ENCODE results near the gene HTRA3. TPM values are rescaled to one million over a fixed set of nuclear protein-coding genes. Genes with fewer than 3 reads are reported as not detected.

The HTRA3 gene
- total RNA-seq, 1 donor from 2014 or later = 0.05 TPM

GRCh38 chr4:8247047-8247930 is 22.3 kb upstream of the HTRA3 start:
- DNase-seq (ENCODE audit: low read depth) = no peak

GRCh38 chr4:8248091-8248490 is 21.5 kb upstream of the HTRA3 start:
- DNase-seq (ENCODE audit: low read depth) = peak; percentile 52

GRCh38 chr4:8250227-8250626 is 19.3 kb upstream of the HTRA3 start:
- DNase-seq (ENCODE audit: low read depth) = no peak

GRCh38 chr4:8250637-8251036 is 18.9 kb upstream of the HTRA3 start:
- no peak for DNase-seq (ENCODE audit: low read depth)

GRCh38 chr4:8251110-8251883 is 18.3 kb upstream of the HTRA3 start:
- DNase-seq (ENCODE audit: low read depth) = no peak

GRCh38 chr4:8252301-8253173 is 17.0 kb upstream of the HTRA3 start:
- no peak for DNase-seq (ENCODE audit: low read depth)

GRCh38 chr4:8254076-8254475 is 15.5 kb upstream of the HTRA3 start:
- no peak for DNase-seq (ENCODE audit: low read depth)

- DNase-seq (ENCODE audit: low read depth) = no peak
Measured at GRCh38 chr4:8255698-8256441, 13.7 kb upstream of the HTRA3 start.

GRCh38 chr4:8257854-8258253 is 11.7 kb upstream of the HTRA3 start:
- no peak for DNase-seq (ENCODE audit: low read depth)

- DNase-seq (ENCODE audit: low read depth) = no peak
Measured at GRCh38 chr4:8258552-8259212, 10.9 kb upstream of the HTRA3 start.

GRCh38 chr4:8259743-8260430 is 9.7 kb upstream of the HTRA3 start:
- no peak for DNase-seq (ENCODE audit: low read depth)

- DNase-seq (ENCODE audit: low read depth) = peak; percentile 36
Measured at GRCh38 chr4:8260656-8261111, 8.9 kb upstream of the HTRA3 start.

- no peak for DNase-seq (ENCODE audit: low read depth)
Measured at GRCh38 chr4:8261851-8262535, 7.6 kb upstream of the HTRA3 start.

GRCh38 chr4:8262637-8263322 is 6.8 kb upstream of the HTRA3 start:
- DNase-seq (ENCODE audit: low read depth) = no peak

- DNase-seq (ENCODE audit: low read depth) = no peak
Measured at GRCh38 chr4:8263397-8263796, 6.2 kb upstream of the HTRA3 start.

GRCh38 chr4:8264106-8264505 is 5.4 kb upstream of the HTRA3 start:
- no peak for DNase-seq (ENCODE audit: low read depth)

GRCh38 chr4:8265171-8265929 is 4.2 kb upstream of the HTRA3 start:
- DNase-seq (ENCODE audit: low read depth) = no peak

GRCh38 chr4:8266088-8266487 is 3.5 kb upstream of the HTRA3 start:
- DNase-seq (ENCODE audit: low read depth) = no peak
